ENCODE data around the gene CCR7. TPM values are rescaled to one million over a fixed set of nuclear protein-coding genes. Genes with fewer than 3 reads are reported as not detected.
A peak's percentile ranks its signal among the peaks of the same experiment; 100 is the strongest.

Gene CCR7
- total and polyA plus RNA-seq, 2 of the 13 experiments (the other 11 are each of a cell fraction or from before 2014, with no cell fraction given): 0.04 to 0.53 TPM

GRCh38 chr17:40548982-40549685 is 16.1 kb downstream of the CCR7 start (continued):
- no peak for TF ChIP-seq NPAS2 (CRISPR knock-in tag; IDR thresholded peaks at IDR 0.05; ENCODE audit: borderline replicate concordance)
- TF ChIP-seq YEATS4 (CRISPR knock-in tag; IDR thresholded peaks at IDR 0.05; ENCODE audit: borderline replicate concordance): peak; percentile 65
- TF ChIP-seq CCAR2 (optimal IDR thresholded peaks at IDR 0.05; ENCODE audit: low read depth, low read length): no peak
- TF ChIP-seq ZC3H13 (CRISPR knock-in tag; IDR thresholded peaks at IDR 0.05): 0 out of 2 replicates have a peak, but pooled peaks have one; percentile 47
- TF ChIP-seq MAFG (CRISPR knock-in tag; IDR thresholded peaks at IDR 0.05): no peak
- no peak for TF ChIP-seq SMAD9 (CRISPR knock-in tag; IDR thresholded peaks at IDR 0.05)
- no peak for TF ChIP-seq ZNF367 (CRISPR knock-in tag; IDR thresholded peaks at IDR 0.05; ENCODE audit: borderline replicate concordance)
- no peak for TF ChIP-seq CAMTA2 (CRISPR knock-in tag; IDR thresholded peaks at IDR 0.05; ENCODE audit: borderline replicate concordance)
- peak; percentile 88; the same call in 1 of the 2 replicates for TF ChIP-seq SP140L (CRISPR knock-in tag; IDR thresholded peaks at IDR 0.05; ENCODE audit: borderline replicate concordance)
- peak; percentile 90; the same call in 1 of the 2 replicates for TF ChIP-seq ZBTB20 (CRISPR knock-in tag; IDR thresholded peaks at IDR 0.05; ENCODE audit: borderline replicate concordance, low read depth)
- peak; percentile 98 for TF ChIP-seq ZBTB25 (CRISPR knock-in tag; IDR thresholded peaks at IDR 0.05)
- TF ChIP-seq PBX2 (CRISPR knock-in tag; IDR thresholded peaks at IDR 0.05): no peak
- no peak for TF ChIP-seq SAFB2 (CRISPR knock-in tag; IDR thresholded peaks at IDR 0.05; ENCODE audit: borderline replicate concordance, low read depth)
- TF ChIP-seq ZNF264 (CRISPR knock-in tag; IDR thresholded peaks at IDR 0.05): peak; percentile 92
- TF ChIP-seq ZFP90 (CRISPR knock-in tag; IDR thresholded peaks at IDR 0.05; ENCODE audit: borderline replicate concordance): peak; percentile 95
- TF ChIP-seq SMARCC2 (IDR thresholded peaks at IDR 0.05): no peak
- no peak for TF ChIP-seq BCLAF1 (IDR thresholded peaks at IDR 0.05)
- TF ChIP-seq ZNF660 (CRISPR knock-in tag; IDR thresholded peaks at IDR 0.05; ENCODE audit: borderline replicate concordance, low read depth): no peak
- TF ChIP-seq EHMT2 (IDR thresholded peaks at IDR 0.05; ENCODE audit: borderline replicate concordance, low read depth, low read length): no peak
- no peak for TF ChIP-seq SMAD1 (CRISPR knock-in tag; IDR thresholded peaks at IDR 0.05; ENCODE audit: borderline replicate concordance, low read depth)
- TF ChIP-seq MXD4 (CRISPR knock-in tag; IDR thresholded peaks at IDR 0.05): peak; percentile 78
- TF ChIP-seq ZFP36L1 (CRISPR knock-in tag; IDR thresholded peaks at IDR 0.05): peak; percentile 63; the same call in 1 of the 2 replicates
- peak; percentile 98 for TF ChIP-seq ZNF567 (CRISPR knock-in tag; IDR thresholded peaks at IDR 0.05; ENCODE audit: borderline replicate concordance)
- no peak for TF ChIP-seq MAF1 (CRISPR knock-in tag; IDR thresholded peaks at IDR 0.05; ENCODE audit: borderline replicate concordance)
- TF ChIP-seq MEIS1 (CRISPR knock-in tag; IDR thresholded peaks at IDR 0.05; ENCODE audit: borderline replicate concordance): peak; percentile 98
- no peak for TF ChIP-seq RAD51 (IDR thresholded peaks at IDR 0.05; ENCODE audit: borderline replicate concordance)
